Suprapubic skin (tissue), 3 donors: ENCODE data around the gene CRPPA.
"Not testable (repeated sequence)": the region's sequence is repeated elsewhere in the genome, so short reads cannot be mapped to it uniquely, and the experiment has no call there.

Experiments used
- EP300 ChIP-seq: sonication (generic); formaldehyde crosslinking; IDR thresholded peaks from one replicate; pipeline ENCODE4 v1.6.1; 2017; ENCODE audit warnings: antibody characterized with exemption
- TF ChIP-seq, protein P1 (sequence below), 2 donors: fragments of 200-600 bp in 1 of 2; fragments of 450-650 bp in 1 of 2; sonication (generic) in 1 of 2; IDR thresholded peaks; one replicate each; pipeline ENCODE4 v1.5.1; 2016 to 2019; ENCODE audit warnings: antibody characterized with exemption in 2 of 2, mild to moderate bottlenecking in 1 of 2, moderate library complexity in 1 of 2

- TF ChIP-seq, protein P1, sequence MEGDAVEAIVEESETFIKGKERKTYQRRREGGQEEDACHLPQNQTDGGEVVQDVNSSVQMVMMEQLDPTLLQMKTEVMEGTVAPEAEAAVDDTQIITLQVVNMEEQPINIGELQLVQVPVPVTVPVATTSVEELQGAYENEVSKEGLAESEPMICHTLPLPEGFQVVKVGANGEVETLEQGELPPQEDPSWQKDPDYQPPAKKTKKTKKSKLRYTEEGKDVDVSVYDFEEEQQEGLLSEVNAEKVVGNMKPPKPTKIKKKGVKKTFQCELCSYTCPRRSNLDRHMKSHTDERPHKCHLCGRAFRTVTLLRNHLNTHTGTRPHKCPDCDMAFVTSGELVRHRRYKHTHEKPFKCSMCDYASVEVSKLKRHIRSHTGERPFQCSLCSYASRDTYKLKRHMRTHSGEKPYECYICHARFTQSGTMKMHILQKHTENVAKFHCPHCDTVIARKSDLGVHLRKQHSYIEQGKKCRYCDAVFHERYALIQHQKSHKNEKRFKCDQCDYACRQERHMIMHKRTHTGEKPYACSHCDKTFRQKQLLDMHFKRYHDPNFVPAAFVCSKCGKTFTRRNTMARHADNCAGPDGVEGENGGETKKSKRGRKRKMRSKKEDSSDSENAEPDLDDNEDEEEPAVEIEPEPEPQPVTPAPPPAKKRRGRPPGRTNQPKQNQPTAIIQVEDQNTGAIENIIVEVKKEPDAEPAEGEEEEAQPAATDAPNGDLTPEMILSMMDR (IDR thresholded peaks at IDR 0.05): not testable (repeated sequence)
- TF ChIP-seq EP300: not testable (repeated sequence)
Measured at GRCh38 chr7:16456303-16456702, 35.0 kb upstream of the CRPPA start.
